ENCODE measurements around the gene CRACR2A. TPM values are rescaled to one million over a fixed set of nuclear protein-coding genes. Genes with fewer than 3 reads are reported as not detected.

The CRACR2A gene
- total RNA-seq, 1 experiment from 2014 or later, result not detected

DNA sequence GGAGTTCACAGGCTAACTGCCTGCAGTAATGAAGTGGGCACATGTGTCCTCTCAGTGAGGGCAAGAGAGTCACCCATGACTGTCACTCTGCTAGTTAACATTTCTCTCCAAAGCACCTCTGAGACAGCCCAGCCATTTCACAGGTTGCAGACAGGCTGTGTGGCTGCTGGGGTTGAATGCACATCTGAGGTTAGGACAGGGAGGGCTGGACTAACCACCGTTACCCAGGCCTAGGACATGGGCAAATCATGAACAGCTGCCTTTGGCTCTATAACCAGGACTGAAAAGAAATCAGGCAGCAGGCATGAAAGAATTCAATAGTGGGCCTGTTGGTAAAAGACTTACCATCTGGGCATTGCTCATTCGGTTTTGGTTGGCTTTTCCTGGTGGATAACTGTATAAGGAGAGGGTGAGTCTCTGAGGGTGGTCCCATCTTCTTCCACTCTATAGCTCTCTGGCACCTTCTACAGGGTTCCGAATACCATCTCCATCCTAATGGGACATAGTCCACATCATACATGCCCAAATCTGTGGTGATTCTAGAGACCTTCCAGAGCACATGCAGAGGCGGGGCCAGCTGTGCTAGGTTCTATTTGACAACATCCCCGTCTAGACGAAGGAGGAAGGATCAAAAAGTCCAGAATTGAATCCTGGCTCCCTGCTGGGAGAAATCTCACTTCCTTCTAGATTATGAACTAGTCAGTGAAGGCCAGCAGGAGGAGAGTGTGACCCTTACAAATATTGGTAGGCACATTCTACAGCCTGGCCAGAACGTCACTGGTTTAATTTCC, 10.8 kb downstream of the CRACR2A start:
- no peaks in the 10 kb centered on the region for H4K20me1 ChIP-seq (ENCODE audit: low read length)
- H3F3A ChIP-seq (ENCODE audit: low read length, unreplicated experiment), result no peaks in the 10 kb centered on the region
- H3K4me2 ChIP-seq (ENCODE audit: low read length), result no peak overlapping the region
- ChIA-PET POLR2A (ENCODE audit: unreplicated experiment) (no interaction called here), CTCF (no interaction called here)
- no peak overlapping the region for H2AFZ ChIP-seq (ENCODE audit: low read length)
- H3K4me3 ChIP-seq (ENCODE audit: low read length), result no peak overlapping the region
- no peaks in the 10 kb centered on the region for H3K36me3 ChIP-seq (ENCODE audit: low read depth, low read length)
- H3K9me2 ChIP-seq (replicated peaks; ENCODE audit: low read length), result no peaks in the 10 kb centered on the region
- H3K9me3 ChIP-seq (ENCODE audit: low read length), result no peaks in the 10 kb centered on the region
- H3K79me2 ChIP-seq (ENCODE audit: low read length), result no peaks in the 10 kb centered on the region
- intact Hi-C loops (cut with micrococcal nuclease), result no loop called here
- H3K27ac ChIP-seq (ENCODE audit: low read length), result no peak overlapping the region
- ATAC-seq, result no peak
- H3K9ac ChIP-seq (ENCODE audit: low read length), result no peak overlapping the region
- H3K4me1 ChIP-seq (ENCODE audit: insufficient read depth, low read length), result no peaks in the 10 kb centered on the region; the same call in 1 of the 2 replicates
- no TSS peak for BruUV-seq (replicated peaks)
- H3K27me3 ChIP-seq (ENCODE audit: low read length), result peaks cover 12% of the 10 kb centered on the region
- TF ChIP-seq EZH2 (IDR thresholded peaks at IDR 0.05; ENCODE audit: low read length, unreplicated experiment), result no peak
- TF ChIP-seq, protein P1, sequence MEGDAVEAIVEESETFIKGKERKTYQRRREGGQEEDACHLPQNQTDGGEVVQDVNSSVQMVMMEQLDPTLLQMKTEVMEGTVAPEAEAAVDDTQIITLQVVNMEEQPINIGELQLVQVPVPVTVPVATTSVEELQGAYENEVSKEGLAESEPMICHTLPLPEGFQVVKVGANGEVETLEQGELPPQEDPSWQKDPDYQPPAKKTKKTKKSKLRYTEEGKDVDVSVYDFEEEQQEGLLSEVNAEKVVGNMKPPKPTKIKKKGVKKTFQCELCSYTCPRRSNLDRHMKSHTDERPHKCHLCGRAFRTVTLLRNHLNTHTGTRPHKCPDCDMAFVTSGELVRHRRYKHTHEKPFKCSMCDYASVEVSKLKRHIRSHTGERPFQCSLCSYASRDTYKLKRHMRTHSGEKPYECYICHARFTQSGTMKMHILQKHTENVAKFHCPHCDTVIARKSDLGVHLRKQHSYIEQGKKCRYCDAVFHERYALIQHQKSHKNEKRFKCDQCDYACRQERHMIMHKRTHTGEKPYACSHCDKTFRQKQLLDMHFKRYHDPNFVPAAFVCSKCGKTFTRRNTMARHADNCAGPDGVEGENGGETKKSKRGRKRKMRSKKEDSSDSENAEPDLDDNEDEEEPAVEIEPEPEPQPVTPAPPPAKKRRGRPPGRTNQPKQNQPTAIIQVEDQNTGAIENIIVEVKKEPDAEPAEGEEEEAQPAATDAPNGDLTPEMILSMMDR (conservative IDR thresholded peaks at IDR 0.05; ENCODE audit: low read depth, low read length), result no peak
- no peak for TF ChIP-seq EZH2phosphoT487 (IDR thresholded peaks at IDR 0.05; ENCODE audit: borderline replicate concordance, low read length)
- DNase-seq, result no peak

DNA sequence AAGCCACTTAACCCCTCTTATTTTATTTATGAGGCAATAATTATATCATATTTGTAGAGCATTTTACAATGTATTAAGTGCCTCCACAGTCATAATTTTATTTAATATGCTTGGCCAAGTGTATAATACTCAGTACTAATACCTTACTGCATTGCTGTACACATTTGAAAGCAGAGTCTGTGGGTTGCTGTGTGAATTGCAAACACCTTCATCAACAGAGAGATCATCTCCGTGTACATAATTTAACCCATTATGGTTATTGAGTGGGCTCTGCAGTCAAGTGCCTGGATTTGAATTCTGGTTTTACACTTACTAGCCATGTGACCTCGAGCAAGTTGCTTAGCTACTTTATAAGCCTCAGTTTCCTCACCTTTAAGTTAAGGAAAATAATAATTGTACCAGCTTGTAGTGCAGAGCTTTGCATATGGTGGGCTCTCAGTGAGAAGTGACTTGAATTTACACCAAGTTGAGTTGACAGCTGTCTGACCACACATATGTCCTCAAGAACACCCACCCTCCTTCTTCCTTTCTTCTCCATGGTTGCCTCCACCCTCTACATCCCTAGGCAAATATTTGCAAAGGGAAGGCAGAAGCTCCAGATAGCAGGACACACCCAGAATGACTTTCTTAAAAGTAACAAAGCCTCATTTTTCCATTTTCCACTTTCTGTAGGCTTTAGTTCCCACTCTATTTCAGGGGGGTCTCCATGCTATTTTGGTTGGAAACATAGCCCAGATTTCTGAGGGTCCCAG, 12.3 kb downstream of the CRACR2A start:
- H3F3A ChIP-seq (ENCODE audit: low read length, unreplicated experiment), result no peaks in the 10 kb centered on the region
- H4K20me1 ChIP-seq (ENCODE audit: low read length), result no peaks in the 10 kb centered on the region
- peaks cover 17% of the 10 kb centered on the region for H3K27me3 ChIP-seq (ENCODE audit: low read length)
- no TSS peak for BruUV-seq (replicated peaks)
- intact Hi-C loops (cut with micrococcal nuclease), result no loop called here
- TF ChIP-seq EZH2phosphoT487 (IDR thresholded peaks at IDR 0.05; ENCODE audit: borderline replicate concordance, low read length) (no peak), EZH2 (IDR thresholded peaks at IDR 0.05; ENCODE audit: low read length, unreplicated experiment) (no peak)
- TF ChIP-seq, protein P1 (conservative IDR thresholded peaks at IDR 0.05; ENCODE audit: low read depth, low read length), result no peak
- H3K9me2 ChIP-seq (replicated peaks; ENCODE audit: low read length), result no peaks in the 10 kb centered on the region
- no peaks in the 10 kb centered on the region for H3K36me3 ChIP-seq (ENCODE audit: low read depth, low read length)
- H3K27ac ChIP-seq (ENCODE audit: low read length), result no peak overlapping the region
- no peak overlapping the region for H3K4me3 ChIP-seq (ENCODE audit: low read length)
- no peak for DNase-seq
- no peaks in the 10 kb centered on the region for H3K79me2 ChIP-seq (ENCODE audit: low read length)
- no peak overlapping the region for H2AFZ ChIP-seq (ENCODE audit: low read length)
- H3K4me1 ChIP-seq (ENCODE audit: insufficient read depth, low read length), result no peaks in the 10 kb centered on the region; the same call in 1 of the 2 replicates
- POLR2A ChIA-PET (ENCODE audit: unreplicated experiment), result no interaction called here
- no peak for ATAC-seq
- no peak overlapping the region for H3K4me2 ChIP-seq (ENCODE audit: low read length)
- H3K9ac ChIP-seq (ENCODE audit: low read length), result no peak overlapping the region
- H3K9me3 ChIP-seq (ENCODE audit: low read length), result no peaks in the 10 kb centered on the region
- CTCF ChIA-PET, result no interaction called here

DNA sequence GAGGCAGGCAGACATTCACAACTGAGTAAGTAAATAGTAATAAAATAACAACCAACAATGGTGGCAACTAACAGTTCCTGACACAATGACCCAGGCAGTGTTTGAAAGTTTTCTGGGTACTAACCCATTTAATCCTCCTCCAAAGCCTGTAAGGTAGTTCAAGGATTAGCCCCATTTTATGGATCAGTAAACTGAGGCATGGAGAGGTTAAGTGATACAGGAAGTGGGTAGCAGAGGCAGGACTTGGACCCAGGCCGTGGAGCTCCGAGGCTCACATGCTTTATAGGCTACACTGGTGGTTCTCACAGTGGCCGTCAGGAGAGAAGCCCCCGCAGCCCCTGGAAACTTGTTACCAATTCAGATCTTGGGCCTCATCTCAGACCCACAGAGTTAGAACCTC, 17.5 kb downstream of the CRACR2A start:
- BruUV-seq (replicated peaks), result no TSS peak
- H3K9me2 ChIP-seq (replicated peaks; ENCODE audit: low read length), result no peaks in the 10 kb centered on the region
- no peak overlapping the region for H3K9ac ChIP-seq (ENCODE audit: low read length)
- no peak overlapping the region for H2AFZ ChIP-seq (ENCODE audit: low read length)
- no peaks in the 10 kb centered on the region for H3K4me1 ChIP-seq (ENCODE audit: insufficient read depth, low read length)
- no peak overlapping the region for H3K4me3 ChIP-seq (ENCODE audit: low read length)
- TF ChIP-seq, protein P1 (conservative IDR thresholded peaks at IDR 0.05; ENCODE audit: low read depth, low read length), result no peak
- no peak for TF ChIP-seq EZH2 (IDR thresholded peaks at IDR 0.05; ENCODE audit: low read length, unreplicated experiment)
- TF ChIP-seq EZH2phosphoT487 (IDR thresholded peaks at IDR 0.05; ENCODE audit: borderline replicate concordance, low read length), result no peak
- H3K36me3 ChIP-seq (ENCODE audit: low read depth, low read length), result no peaks in the 10 kb centered on the region
- no peak overlapping the region for H3K4me2 ChIP-seq (ENCODE audit: low read length)
- DNase-seq (no peak), ATAC-seq (no peak)
- no peaks in the 10 kb centered on the region for H3K9me3 ChIP-seq (ENCODE audit: low read length)
- intact Hi-C loops (cut with micrococcal nuclease), result no loop called here
- H3F3A ChIP-seq (ENCODE audit: low read length, unreplicated experiment), result no peaks in the 10 kb centered on the region
- ChIA-PET CTCF (no interaction called here), POLR2A (ENCODE audit: unreplicated experiment) (no interaction called here)
- H3K27ac ChIP-seq (ENCODE audit: low read length), result no peak overlapping the region
- no peaks in the 10 kb centered on the region for H4K20me1 ChIP-seq (ENCODE audit: low read length)
- no peaks in the 10 kb centered on the region for H3K79me2 ChIP-seq (ENCODE audit: low read length)
- H3K27me3 ChIP-seq (ENCODE audit: low read length), result peaks cover 27% of the 10 kb centered on the region
